Tibial artery (tissue), 4 donors: Measurements from ENCODE around the gene S100A10.

ENCODE experiments used
- DNase-seq, 2 donors: peaks; one replicate each; pipeline ENCODE4 v3.0.0-alpha.2; 2019
- H3K27ac ChIP-seq, 2 donors: fragments of 200-600 bp; sonication (generic) in 1 of 2; 1 replicate in 1 of 2; 2 replicates in 1 of 2; pipeline ENCODE4 v1.5.1; 2018 to 2019; ENCODE audit warnings: mild to moderate bottlenecking in 1 of 2
- H3K27me3 ChIP-seq, 2 donors: fragments of 200-600 bp; sonication (generic) in 1 of 2; one replicate each; pipeline versions ENCODE4 v1.5.1 to v1.6.0; 2016 to 2019
- H3K36me3 ChIP-seq, 3 donors: fragments of 200-600 bp; sonication (generic) in 2 of 3; one replicate each; pipeline ENCODE4 v1.5.1; 2016 to 2019; ENCODE audit warnings: mild to moderate bottlenecking in 2 of 3
- H3K4me1 ChIP-seq, 4 donors: fragments of 200-600 bp; sonication (generic) in 2 of 4; 1 replicate in 3 of 4; 2 replicates in 1 of 4; pipeline ENCODE4 v1.5.1; 2016 to 2019
- H3K4me3 ChIP-seq, 2 donors: fragments of 200-600 bp; sonication (generic) in 1 of 2; 1 replicate in 1 of 2; 2 replicates in 1 of 2; pipeline ENCODE4 v1.5.1; 2018 to 2019; ENCODE audit warnings: mild to moderate bottlenecking in 2 of 2
- H3K9me3 ChIP-seq, 3 donors: fragments of 200-600 bp; sonication (generic) in 1 of 3; one replicate each; pipeline ENCODE4 v1.5.1; 2016 to 2019
- intact Hi-C: fragments of 100-400 bp; cut with DNase I; formaldehyde crosslinking; loops from one replicate; pipeline ENCODE4 v1.15.0; 2023; ENCODE audit warnings: low total_unique reads
- TF ChIP-seq, protein P1 (sequence below), 2 experiments: fragments of 200-600 bp in 1 of 2; fragments of 450-650 bp in 1 of 2; IDR thresholded peaks; one replicate each; pipeline ENCODE4 v1.5.1; 2017 to 2019; ENCODE audit warnings: antibody characterized with exemption in 2 of 2, mild to moderate bottlenecking in 1 of 2, moderate library complexity in 1 of 2

S100A10 gene

DNA sequence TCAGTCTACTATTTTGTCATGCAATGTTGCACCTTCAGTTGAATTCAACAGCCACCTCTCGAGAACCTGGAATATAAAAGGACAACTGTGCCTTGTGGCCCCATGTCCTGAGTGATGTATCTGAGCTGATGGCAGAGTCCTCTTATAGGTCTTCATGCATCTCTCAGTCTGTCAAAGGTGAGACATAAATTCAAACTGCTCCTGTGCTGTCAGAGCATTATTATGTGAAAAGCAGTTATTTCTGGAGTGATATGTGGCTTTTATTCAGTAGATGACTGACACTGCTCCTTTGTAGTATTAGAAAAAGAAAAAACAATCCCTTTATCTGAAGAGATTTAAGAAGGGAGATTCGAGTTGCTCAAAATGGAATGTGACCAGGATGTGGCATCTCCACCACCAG lies 8.4 kb downstream of the S100A10 start:
- intact Hi-C loops, result no loop called here
- Histone ChIP-seq H3K4me3 (no peak overlapping the region), H3K4me1 (peaks cover 0 to 43% (median 38%) of the 10 kb centered on the region in 4 donors), H3K27me3 (no peaks in the 10 kb centered on the region), H3K36me3 (peaks cover 6 to 43% (median 26%) of the 10 kb centered on the region in 3 donors), H3K27ac (no peak overlapping the region), H3K9me3 (no peaks in the 10 kb centered on the region)
- DNase-seq, result no peak
- TF ChIP-seq, protein P1, sequence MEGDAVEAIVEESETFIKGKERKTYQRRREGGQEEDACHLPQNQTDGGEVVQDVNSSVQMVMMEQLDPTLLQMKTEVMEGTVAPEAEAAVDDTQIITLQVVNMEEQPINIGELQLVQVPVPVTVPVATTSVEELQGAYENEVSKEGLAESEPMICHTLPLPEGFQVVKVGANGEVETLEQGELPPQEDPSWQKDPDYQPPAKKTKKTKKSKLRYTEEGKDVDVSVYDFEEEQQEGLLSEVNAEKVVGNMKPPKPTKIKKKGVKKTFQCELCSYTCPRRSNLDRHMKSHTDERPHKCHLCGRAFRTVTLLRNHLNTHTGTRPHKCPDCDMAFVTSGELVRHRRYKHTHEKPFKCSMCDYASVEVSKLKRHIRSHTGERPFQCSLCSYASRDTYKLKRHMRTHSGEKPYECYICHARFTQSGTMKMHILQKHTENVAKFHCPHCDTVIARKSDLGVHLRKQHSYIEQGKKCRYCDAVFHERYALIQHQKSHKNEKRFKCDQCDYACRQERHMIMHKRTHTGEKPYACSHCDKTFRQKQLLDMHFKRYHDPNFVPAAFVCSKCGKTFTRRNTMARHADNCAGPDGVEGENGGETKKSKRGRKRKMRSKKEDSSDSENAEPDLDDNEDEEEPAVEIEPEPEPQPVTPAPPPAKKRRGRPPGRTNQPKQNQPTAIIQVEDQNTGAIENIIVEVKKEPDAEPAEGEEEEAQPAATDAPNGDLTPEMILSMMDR (IDR thresholded peaks at IDR 0.05), result no peak

DNA sequence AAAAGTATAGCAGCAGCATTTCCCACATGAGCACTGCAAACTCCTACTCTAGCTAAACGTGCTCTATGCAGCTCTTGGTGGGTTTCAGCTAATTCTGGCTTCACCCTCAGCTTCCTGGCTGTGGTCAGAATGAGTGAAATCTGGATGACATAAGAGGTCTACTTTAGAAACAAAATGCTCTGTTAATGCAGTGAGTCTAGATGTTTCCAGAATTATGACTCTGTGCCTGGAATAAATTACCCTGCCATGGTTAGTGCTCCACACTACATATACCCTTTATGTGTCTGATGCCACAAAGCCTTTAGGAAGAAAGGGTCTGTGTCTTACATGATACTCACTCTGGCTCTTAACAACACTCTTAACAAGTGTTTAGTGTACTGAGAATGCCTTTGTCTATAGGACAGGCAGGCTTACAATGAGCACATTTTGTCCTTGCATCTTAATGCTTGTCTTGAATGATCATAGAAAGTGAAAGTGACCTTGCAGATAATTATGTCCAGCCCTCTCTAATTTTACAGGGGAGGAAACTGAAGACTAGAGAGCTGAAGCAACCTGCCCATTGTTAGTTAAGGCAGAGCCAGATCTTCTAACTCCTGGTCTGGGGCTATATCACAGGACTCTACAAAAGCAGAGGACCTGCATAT lies 9.2 kb downstream of the S100A10 start:
- Histone ChIP-seq H3K4me1 (peaks cover 0 to 42% (median 34%) of the 10 kb centered on the region in 4 donors), H3K9me3 (no peaks in the 10 kb centered on the region), H3K27ac (no peak overlapping the region), H3K27me3 (no peaks in the 10 kb centered on the region), H3K36me3 (peaks cover 6 to 43% (median 26%) of the 10 kb centered on the region in 3 donors), H3K4me3 (no peak overlapping the region)
- intact Hi-C loops, result no loop called here
- TF ChIP-seq, protein P1 (IDR thresholded peaks at IDR 0.05), result no peak
- no peak for DNase-seq

DNA sequence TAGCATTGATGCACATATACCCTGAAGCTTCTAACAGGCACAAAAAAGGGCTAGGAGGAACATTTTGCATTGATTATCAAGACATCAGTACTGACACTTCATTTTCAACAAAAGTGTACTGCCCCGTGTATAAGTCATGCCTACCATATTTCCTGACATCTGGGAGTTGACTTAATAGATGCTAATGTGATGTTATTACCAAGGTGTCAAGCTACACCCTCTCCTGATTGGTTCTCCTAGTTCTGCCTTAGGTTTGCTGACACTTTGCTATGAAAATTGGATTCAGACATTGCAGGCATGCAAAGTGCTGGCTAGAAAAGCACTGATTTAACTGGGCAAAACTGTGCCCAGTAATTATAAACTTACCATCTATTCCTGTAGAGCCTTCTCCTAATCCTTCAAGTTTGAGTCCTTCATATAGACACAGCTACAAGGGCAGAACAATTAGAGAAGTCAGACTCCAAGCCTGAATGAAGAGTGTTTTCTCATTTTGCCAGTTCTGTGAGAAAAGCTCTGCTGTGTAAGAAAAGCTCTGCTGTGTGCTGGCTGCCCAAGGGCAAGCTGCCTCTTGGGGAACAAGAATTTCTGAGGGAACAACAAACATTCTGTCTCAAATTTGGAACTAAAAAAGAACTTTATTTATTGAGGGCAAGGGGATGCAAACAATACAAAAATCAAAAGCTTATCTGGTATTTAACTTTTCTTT lies 11.2 kb downstream of the S100A10 start:
- Histone ChIP-seq H3K4me3 (no peak overlapping the region), H3K27ac (no peak overlapping the region), H3K27me3 (no peaks in the 10 kb centered on the region), H3K4me1 (peaks cover 0 to 23% (median 16%) of the 10 kb centered on the region in 4 donors), H3K9me3 (no peaks in the 10 kb centered on the region), H3K36me3 (peaks cover 6 to 43% (median 26%) of the 10 kb centered on the region in 3 donors)
- intact Hi-C loops, result no loop called here
- no peak for DNase-seq
- TF ChIP-seq, protein P1 (IDR thresholded peaks at IDR 0.05), result no peak

DNA sequence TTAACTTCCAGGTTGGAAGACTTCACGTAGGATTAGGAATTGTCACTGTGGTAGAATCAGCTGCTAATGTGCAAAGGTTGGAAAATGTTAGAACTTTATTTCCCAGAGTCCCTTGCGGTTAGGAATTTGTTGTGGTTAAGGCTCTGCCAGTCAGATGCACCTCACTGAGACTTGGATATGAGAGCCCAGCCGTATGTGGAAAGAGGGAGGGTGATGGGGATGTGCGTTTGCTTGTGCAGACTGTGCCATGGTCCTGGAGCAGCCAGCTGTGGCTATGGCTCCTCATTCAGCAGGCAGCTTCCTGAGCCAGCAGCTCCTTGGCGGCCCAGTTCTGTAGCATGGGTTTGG lies 12.5 kb downstream of the S100A10 start:
- intact Hi-C loops, result no loop called here
- TF ChIP-seq, protein P1 (IDR thresholded peaks at IDR 0.05), result no peak
- H3K9me3 ChIP-seq, result no peaks in the 10 kb centered on the region
- peak overlapping the region in 1 of 2 donors; percentile 4 for H3K27ac ChIP-seq
- no peaks in the 10 kb centered on the region for H3K27me3 ChIP-seq
- no peak for DNase-seq
- peaks cover 0 to 21% (median 16%) of the 10 kb centered on the region in 4 donors for H3K4me1 ChIP-seq
- H3K4me3 ChIP-seq, result no peak overlapping the region
- H3K36me3 ChIP-seq, result peaks cover 6 to 43% (median 26%) of the 10 kb centered on the region in 3 donors

DNA sequence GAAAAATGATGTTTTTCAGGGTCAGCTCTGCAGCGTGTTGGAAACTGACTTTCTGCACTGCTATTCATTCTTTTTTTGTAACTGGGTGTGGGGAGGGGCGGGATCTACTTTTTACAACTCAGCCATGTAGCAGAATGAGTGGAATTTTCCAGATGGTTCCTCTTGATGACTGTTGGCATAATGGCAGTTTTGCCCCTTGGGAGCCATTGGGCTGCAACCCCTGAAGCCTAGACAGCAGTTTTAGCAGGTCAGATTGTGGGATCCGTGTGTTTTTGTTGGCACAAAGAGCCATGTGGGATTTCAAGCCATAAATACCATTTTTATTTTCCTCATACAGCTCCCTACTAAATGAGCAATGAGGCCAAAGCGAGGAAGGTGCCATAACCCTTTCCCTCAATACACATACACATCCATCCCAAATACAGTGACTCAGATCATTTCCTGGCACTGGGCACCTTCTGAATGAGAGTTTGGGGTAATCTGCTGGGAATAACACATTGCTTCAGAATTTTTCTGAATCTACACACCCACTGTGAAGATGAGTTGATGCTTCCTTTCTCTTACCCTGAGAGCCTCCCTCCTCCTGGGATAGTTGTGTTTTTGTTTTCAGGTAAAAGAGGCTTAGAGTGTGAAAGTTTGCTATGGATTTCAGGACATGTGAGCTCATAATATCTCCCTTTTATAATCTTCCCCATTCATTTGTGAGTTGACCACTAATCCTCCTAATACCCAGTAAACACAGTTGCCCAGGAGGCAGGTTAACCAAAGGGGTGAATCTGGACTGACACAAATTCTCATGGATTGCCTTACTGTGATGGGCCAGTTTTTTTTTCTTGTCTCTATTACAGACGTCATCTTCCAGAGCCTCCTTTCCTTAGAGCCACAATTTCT lies 13.1 kb downstream of the S100A10 start:
- TF ChIP-seq, protein P1 (IDR thresholded peaks at IDR 0.05), result no peak
- H3K27me3 ChIP-seq, result no peaks in the 10 kb centered on the region
- peaks cover 6 to 37% (median 25%) of the 10 kb centered on the region in 3 donors for H3K36me3 ChIP-seq
- no peak overlapping the region for H3K4me3 ChIP-seq
- H3K9me3 ChIP-seq, result no peaks in the 10 kb centered on the region
- peak; percentile 79 to 81 for DNase-seq
- H3K27ac ChIP-seq, result peak overlapping the region in 1 of 2 donors; percentile 4
- peaks cover 0 to 21% (median 16%) of the 10 kb centered on the region in 4 donors for H3K4me1 ChIP-seq
- intact Hi-C loops, result no loop called here
